Gastrocnemius medialis (tissue), 4 donors: ENCODE measurements around the gene IGF1R. TPM values are rescaled to one million over a fixed set of nuclear protein-coding genes. Genes with fewer than 3 reads are reported as not detected.
A peak's percentile ranks its signal among the peaks of the same experiment; 100 is the strongest.

Experiments
- ATAC-seq, 2 donors: fragments of 150-250 bp; one replicate each; pipeline ENCODE4 v1.9.1; 2016
- DNase-seq, 2 donors: peaks; one replicate each; pipeline ENCODE4 v3.0.0-alpha.2; 2019
- H3K27ac ChIP-seq, 4 donors: fragments of 200-600 bp; sonication (generic); 1 replicate in 1 of 4; 2 replicates in 3 of 4; pipeline ENCODE4 v1.5.1; 2016 to 2018; ENCODE audit warnings: mild to moderate bottlenecking in 2 of 4, moderate library complexity in 1 of 4
- H3K27me3 ChIP-seq, 3 donors: fragments of 200-600 bp; sonication (generic) in 2 of 3; 1 replicate in 1 of 3; 2 replicates in 2 of 3; pipeline versions ENCODE4 v1.5.1 to v1.6.0; 2016 to 2019; ENCODE audit warnings: mild to moderate bottlenecking in 1 of 3, moderate library complexity in 1 of 3
- H3K36me3 ChIP-seq, 2 donors: fragments of 200-600 bp; sonication (generic) in 1 of 2; one replicate each; pipeline ENCODE4 v1.5.1; 2017 to 2018
- H3K4me1 ChIP-seq, 2 donors: fragments of 200-600 bp; sonication (generic) in 1 of 2; one replicate each; pipeline ENCODE4 v1.5.1; 2016 to 2017; ENCODE audit warnings: mild to moderate bottlenecking in 2 of 2
- H3K4me3 ChIP-seq, 4 donors: fragments of 200-600 bp; sonication (generic) in 3 of 4; 1 replicate in 1 of 4; 2 replicates in 3 of 4; pipeline ENCODE4 v1.5.1; 2016 to 2019; ENCODE audit warnings: mild to moderate bottlenecking in 2 of 4
- H3K9me3 ChIP-seq, 3 donors: fragments of 200-600 bp; sonication (generic) in 2 of 3; 1 replicate in 1 of 3; 2 replicates in 2 of 3; pipeline ENCODE4 v1.5.1; 2016 to 2019
- CTCF ChIP-seq, 5 experiments: fragments of 450-650 bp in 3 of 5; fragments of 200-600 bp in 2 of 5; sonication (generic) in 2 of 5; IDR thresholded peaks in 4 of 5; conservative IDR thresholded peaks in 1 of 5; 1 replicate in 4 of 5; 2 replicates in 1 of 5; pipeline ENCODE4 v1.5.1; 2016 to 2019; ENCODE audit warnings: antibody characterized with exemption in 5 of 5, mild to moderate bottlenecking in 3 of 5, moderate library complexity in 3 of 5
- POLR2A ChIP-seq, 2 donors: fragments of 450-650 bp; IDR thresholded peaks; one replicate each; pipeline ENCODE4 v1.6.1; 2017; ENCODE audit warnings: antibody characterized with exemption in 2 of 2, mild to moderate bottlenecking in 2 of 2, moderate library complexity in 2 of 2
- in situ Hi-C, 4 donors: fragments of 200-750 bp; cut with MboI; loops; one replicate each; pipeline versions ENCODE4 v1.15.0 to v1.8.0; 2017; ENCODE audit warnings: low sequenced_read_pairs in 4 of 4
- intact Hi-C: fragments of 100-400 bp; cut with DNase I; formaldehyde crosslinking; loops from one replicate; pipeline ENCODE4 v1.15.1; 2023; ENCODE audit warnings: low total_unique reads
- total RNA-seq, 4 donors: library from RNA; depleted of rRNA; stranded (reverse); fragments of >200 nt; gene quantifications; one replicate each; pipeline versions ENCODE4 v1.1.0 to v1.2.3, GENCODE V29; 2016

The IGF1R gene
- total RNA-seq, 4 donors from 2014 or later: 10.1 to 50.4 (median 12.3) TPM

- no peaks in the 10 kb centered on the region for H3K9me3 ChIP-seq
- no peak for TF ChIP-seq POLR2A (IDR thresholded peaks at IDR 0.05)
- H3K27ac ChIP-seq: no peak overlapping the region
- H3K36me3 ChIP-seq: no peaks in the 10 kb centered on the region
- in situ Hi-C loops: loop anchor here in 2 of 4 donors (25.0 kb wide), 1 partner anchor 396 kb away; no protein-coding TSS in a partner anchor
- DNase-seq (no peak), ATAC-seq (no peak)
- intact Hi-C loops: loop anchor here (5.0 kb wide), 1 partner anchor 411 kb away; no protein-coding TSS in a partner anchor
- no peak overlapping the region for H3K4me3 ChIP-seq
- peaks cover 12 to 48% of the 10 kb centered on the region in 2 donors for H3K4me1 ChIP-seq
- no peaks in the 10 kb centered on the region for H3K27me3 ChIP-seq
Measured at GRCh38 chr15:98666441-98666840, 18.1 kb downstream of the IGF1R start.

- Histone ChIP-seq H3K4me1 (peaks cover 12 to 46% of the 10 kb centered on the region in 2 donors), H3K36me3 (no peaks in the 10 kb centered on the region), H3K27me3 (no peaks in the 10 kb centered on the region), H3K27ac (no peak overlapping the region), H3K4me3 (no peak overlapping the region), H3K9me3 (no peaks in the 10 kb centered on the region)
- no peak for ATAC-seq
- TF ChIP-seq CTCF (IDR thresholded peaks at IDR 0.05 in 4 of 5, conservative IDR thresholded peaks at IDR 0.05 in 1 of 5): no peak
- TF ChIP-seq POLR2A (IDR thresholded peaks at IDR 0.05): no peak
- intact Hi-C loops: loop anchor here (5.0 kb wide), 1 partner anchor 410 kb away; no protein-coding TSS in a partner anchor
- in situ Hi-C loops: loop anchor here in 2 of 4 donors (25.0 kb wide), 1 partner anchor 395 kb away; no protein-coding TSS in a partner anchor
- no peak for DNase-seq
Measured at GRCh38 chr15:98666841-98667240, 18.5 kb downstream of the IGF1R start.

- no peak for TF ChIP-seq POLR2A (IDR thresholded peaks at IDR 0.05)
- no peak for TF ChIP-seq CTCF (IDR thresholded peaks at IDR 0.05 in 4 of 5, conservative IDR thresholded peaks at IDR 0.05 in 1 of 5)
- in situ Hi-C loops: loop anchor here in 2 of 4 donors (25.0 kb wide), 1 partner anchor 395 kb away; no protein-coding TSS in a partner anchor
- peak overlapping the region in 1 of 4 donors; percentile 54 for H3K27ac ChIP-seq
- H3K27me3 ChIP-seq: no peaks in the 10 kb centered on the region
- H3K9me3 ChIP-seq: no peaks in the 10 kb centered on the region
- DNase-seq: no peak
- intact Hi-C loops: loop anchor here (5.0 kb wide), 1 partner anchor 410 kb away; no protein-coding TSS in a partner anchor
- no peak overlapping the region for H3K4me3 ChIP-seq
- H3K36me3 ChIP-seq: no peaks in the 10 kb centered on the region
- no peak for ATAC-seq
- H3K4me1 ChIP-seq: peaks cover 12 to 41% of the 10 kb centered on the region in 2 donors
Measured at GRCh38 chr15:98667521-98668179, 19.3 kb downstream of the IGF1R start.

- intact Hi-C loops (loop anchor here (5.0 kb wide), 1 partner anchor 409 kb away; no protein-coding TSS in a partner anchor), in situ Hi-C loops (loop anchor here in 2 of 4 donors (25.0 kb wide), 1 partner anchor 394 kb away; no protein-coding TSS in a partner anchor)
- Histone ChIP-seq H3K9me3 (no peaks in the 10 kb centered on the region), H3K27ac (peak overlapping the region in 3 of 4 donors; percentile 17 to 54 (median 33)), H3K4me1 (peaks cover 12 to 45% of the 10 kb centered on the region in 2 donors), H3K36me3 (no peaks in the 10 kb centered on the region), H3K4me3 (peak overlapping the region in 1 of 4 donors; percentile 6), H3K27me3 (no peaks in the 10 kb centered on the region)
- TF ChIP-seq CTCF (IDR thresholded peaks at IDR 0.05 in 4 of 5, conservative IDR thresholded peaks at IDR 0.05 in 1 of 5): no peak
- peak in 1 of 2 donors; percentile 25 for TF ChIP-seq POLR2A (IDR thresholded peaks at IDR 0.05)
- peak in 1 of 2 donors; percentile 39 for ATAC-seq
- no peak for DNase-seq
Measured at GRCh38 chr15:98668566-98669308, 20.4 kb downstream of the IGF1R start.
